GM18517 (cell line): ENCODE measurements around the gene AK8.

Experiments
- ATAC-seq: cut with Tn5 transposase; IDR thresholded peaks from one replicate; pipeline ENCODE4 v1.9.1; 2021; ENCODE audit warnings: mild to moderate bottlenecking, moderate library complexity; ENCODE audit not compliant: unreplicated experiment

AK8 gene

DNA sequence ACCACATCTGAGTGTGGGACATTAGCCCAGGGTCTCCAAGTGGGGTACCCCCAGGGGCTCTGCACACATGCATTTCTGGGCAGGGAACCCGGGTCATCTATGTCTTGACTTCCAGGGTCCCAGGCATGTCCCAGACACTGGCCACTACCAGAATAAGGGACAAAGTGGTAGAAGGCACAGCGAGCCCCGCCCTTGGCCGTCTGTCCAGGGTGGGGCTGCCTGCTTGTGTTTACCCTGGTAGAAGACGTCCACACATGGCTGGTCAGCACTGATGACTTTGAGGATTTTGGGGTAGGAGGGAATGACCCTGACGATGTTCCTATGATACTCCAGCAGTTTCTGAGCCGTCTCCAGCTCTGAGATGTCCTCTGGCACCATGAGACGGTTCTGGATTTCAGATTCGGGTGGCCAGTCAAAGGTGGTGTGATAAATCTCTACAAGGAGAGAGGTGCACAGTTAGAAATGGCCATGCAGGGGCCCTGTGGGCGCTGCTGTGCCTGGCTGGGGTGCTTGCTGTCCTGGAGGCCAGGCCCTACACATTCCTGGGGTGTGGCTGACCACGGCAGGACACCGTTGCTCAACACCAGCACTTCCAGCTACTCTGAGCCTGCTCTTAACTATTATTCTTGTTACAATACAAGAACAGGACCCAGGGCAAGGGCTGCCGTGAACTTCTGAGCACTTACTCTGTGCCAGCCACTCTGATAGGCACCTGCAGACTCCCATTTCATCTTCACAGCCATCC, 51.3 kb downstream of the AK8 start:
- no peak for ATAC-seq

DNA sequence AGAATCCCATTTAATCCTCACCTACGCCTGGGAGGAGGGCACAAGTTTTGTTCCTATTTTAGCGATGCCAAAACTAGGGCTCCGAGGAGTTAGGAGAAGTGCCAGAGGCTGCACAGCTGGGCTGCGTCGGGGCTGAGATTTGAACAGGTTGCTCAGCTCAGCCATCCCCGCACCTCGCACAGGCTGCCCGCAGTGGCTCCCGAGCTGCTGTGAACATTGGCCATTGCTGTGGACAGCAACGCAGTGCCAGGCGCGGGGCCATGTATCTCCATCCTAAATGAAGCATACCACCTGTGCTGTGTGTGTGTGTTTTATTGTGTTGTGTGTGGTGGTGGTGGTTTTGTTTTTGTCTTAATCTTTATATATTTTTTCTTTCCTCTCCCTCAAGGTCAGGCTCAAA, 52.0 kb downstream of the AK8 start:
- no peak for ATAC-seq

DNA sequence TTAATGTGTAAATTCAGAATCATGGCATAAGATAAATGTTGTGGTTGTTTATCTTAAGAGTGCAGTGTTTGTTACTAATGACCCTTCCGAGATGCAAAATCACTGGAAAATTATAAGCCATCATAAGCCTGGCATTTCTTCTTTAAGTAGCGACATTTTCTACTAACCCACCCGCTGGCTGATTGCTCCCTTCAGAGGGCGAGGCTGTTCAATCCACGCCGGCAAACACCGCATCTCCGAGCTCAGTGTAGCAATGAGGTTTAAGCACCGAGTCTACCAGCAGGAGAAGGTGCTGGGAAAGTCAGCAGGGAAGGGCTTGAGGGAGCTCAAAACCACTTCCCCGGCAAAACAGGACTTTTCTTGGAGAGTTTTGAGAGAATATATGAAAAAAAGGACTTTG, 52.7 kb downstream of the AK8 start:
- no peak for ATAC-seq

GRCh38 chr9:132824951-132825350, 53.1 kb downstream of the AK8 start:
- no peak for ATAC-seq

GRCh38 chr9:132824151-132824550, 53.9 kb downstream of the AK8 start:
- ATAC-seq, result no peak

- ATAC-seq, result no peak
These were observed 54.5 kb downstream of the AK8 start for GRCh38 chr9:132823370-132824145.

- no peak for ATAC-seq
These were observed 57.7 kb downstream of the AK8 start for GRCh38 chr9:132820169-132820944.

GRCh38 chr9:132818588-132818987, 59.5 kb downstream of the AK8 start:
- no peak for ATAC-seq

- no peak for ATAC-seq
These were observed 63.1 kb downstream of the AK8 start for GRCh38 chr9:132814937-132815336.

GRCh38 chr9:132813115-132813771, 64.8 kb downstream of the AK8 start:
- no peak for ATAC-seq

- no peak for ATAC-seq
These were observed 66.1 kb downstream of the AK8 start for GRCh38 chr9:132811985-132812384.

DNA sequence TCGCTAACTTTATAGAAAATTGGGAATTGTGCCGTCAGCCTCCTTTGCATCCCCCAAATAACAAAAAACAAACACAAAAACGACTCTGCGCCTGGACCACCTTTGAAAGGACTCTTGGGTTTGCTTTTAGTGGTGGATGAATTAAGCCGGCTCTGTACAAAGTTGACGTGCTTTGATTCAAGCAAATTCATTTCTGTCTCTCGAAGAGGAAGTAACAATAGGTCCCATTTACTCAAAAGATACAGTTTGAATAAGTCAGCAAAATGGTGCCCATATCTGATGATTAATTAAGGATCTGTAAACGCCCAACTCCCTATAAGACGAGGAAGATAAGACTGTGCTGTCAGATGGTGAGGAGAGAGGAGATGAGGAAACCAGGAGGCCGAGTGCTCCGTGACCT, 67.8 kb downstream of the AK8 start:
- no peak for ATAC-seq

GRCh38 chr9:132809677-132810271, 68.3 kb downstream of the AK8 start:
- ATAC-seq, result no peak

GRCh38 chr9:132808645-132809044, 69.4 kb downstream of the AK8 start:
- no peak for ATAC-seq

DNA sequence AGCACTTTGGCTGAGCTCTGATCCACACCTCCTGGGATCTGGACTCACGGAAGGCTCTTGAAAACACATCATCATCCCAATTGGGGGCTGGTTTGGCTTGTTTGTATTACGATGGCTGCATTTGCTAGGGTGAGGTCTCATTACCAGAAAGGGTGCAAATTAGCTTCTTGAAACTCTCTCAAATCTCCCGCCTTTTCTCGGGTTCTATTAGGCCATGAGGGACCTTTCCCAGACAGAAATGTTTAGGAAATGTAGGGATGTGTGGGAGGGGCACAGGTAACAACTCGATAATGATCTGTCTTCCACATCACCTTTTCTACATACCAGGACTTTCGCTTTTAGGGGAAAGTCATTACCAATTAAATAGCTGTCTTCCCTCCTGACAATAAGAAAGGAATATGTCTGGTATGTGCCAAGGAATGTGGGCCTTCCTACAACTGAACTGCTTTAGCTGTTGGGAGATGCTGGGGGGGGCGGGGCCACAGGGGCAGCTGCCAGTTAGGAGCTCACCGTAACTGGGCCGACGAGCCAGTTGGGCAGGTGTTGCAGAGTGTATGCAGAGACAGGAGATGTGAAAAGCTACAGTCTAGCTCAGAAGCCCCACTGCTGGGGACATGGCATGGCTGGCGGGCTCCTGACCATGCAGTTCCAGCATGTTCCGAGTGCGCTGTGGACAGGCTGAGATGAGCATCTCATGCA, 71.2 kb downstream of the AK8 start:
- ATAC-seq, result no peak

GRCh38 chr9:132806306-132806705, 71.8 kb downstream of the AK8 start:
- no peak for ATAC-seq

DNA sequence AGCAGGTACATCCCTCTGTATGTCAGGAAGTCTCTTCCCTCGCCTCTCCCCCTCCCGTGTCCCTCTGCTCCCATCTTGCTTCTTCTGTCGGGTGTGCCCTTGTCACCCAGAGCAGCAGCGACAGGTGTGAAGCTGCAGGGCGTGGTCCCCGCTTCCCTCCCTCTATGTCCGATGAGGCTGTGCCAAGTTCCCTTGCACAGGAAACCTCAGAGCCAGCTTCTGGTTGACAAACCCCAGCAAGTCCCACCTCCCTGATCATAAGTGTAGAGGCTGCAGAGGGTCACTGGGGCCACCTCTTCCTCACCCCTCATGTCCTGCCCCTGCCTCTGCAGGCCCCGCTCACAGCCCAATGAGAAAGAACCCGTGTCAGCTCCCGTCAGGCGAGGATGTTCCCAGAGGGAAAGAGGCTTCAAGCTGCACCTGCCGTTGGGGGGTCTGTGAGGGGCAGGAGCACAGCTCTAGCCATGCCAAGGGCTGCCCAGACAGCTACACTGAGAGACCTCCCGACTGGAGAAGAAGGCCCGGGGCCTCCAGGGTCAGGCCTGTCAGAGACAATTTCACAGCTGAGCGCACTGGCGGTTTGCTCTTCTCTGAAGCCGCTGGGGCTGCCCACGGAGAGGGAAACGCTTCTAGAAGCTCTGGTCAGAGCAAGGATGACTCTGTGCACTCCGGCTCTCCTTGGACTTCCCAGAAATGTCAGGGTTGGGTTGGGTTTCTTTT, 73.3 kb downstream of the AK8 start:
- no peak for ATAC-seq

DNA sequence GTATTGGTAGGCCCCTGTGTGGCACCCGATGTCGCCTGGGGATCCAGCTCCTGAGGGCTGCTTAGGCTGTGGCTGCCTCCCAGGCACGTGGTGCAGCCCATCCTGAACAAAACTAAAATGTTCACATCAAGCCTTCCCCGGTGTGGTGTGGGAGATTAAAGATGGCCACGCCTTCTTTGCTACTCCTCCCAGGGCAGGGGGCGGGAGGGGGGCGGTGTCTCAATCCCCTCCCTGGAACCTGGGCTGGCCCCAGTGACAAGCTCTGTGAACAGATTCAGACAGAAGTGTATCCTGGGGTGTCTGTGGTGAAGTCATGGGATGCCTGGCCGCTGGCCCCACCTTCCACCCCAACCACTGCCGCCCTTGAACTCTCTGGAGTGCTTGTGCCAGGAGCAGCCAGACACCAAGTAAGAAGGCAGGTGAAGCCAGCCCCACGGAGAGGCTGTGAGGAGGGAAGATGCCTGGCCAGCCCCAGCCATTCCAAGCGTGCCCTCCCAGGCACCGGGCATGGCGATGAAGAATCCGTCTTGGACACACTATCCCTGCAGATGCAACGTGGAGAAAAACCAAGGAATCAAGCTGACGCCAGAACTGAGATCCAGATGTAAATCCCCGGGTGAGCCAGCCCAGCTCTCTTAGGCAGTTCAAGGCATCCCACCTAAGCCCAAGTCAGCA, 75.8 kb downstream of the AK8 start:
- no peak for ATAC-seq

DNA sequence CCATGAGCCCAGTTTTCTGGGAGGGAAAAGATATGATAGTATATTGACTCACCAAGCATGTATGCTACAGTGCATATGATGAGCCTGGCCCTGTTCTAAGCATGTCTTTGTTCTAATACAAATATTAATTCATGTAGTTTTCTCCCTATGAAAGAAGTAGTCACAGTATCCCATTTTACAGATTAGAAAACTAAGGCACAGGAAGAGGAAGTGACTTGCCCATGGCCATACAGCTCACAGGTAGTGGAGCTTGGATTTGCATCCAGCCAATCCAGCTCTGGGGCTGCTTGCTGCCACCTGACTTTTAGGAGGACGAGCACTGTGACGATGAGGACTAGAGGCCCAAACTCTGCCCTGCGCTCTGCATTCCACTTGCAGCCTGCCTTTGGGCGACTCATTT, 76.4 kb downstream of the AK8 start:
- ATAC-seq, result no peak
